ENCODE measurements around the gene PTPRN2. TPM values are rescaled to one million over a fixed set of nuclear protein-coding genes. Genes with fewer than 3 reads are reported as not detected.

PTPRN2 gene
- total and polyA plus RNA-seq, 9 of the 15 experiments (the other 6 are each of a cell fraction or from before 2014, with no cell fraction given), result not detected

DNA sequence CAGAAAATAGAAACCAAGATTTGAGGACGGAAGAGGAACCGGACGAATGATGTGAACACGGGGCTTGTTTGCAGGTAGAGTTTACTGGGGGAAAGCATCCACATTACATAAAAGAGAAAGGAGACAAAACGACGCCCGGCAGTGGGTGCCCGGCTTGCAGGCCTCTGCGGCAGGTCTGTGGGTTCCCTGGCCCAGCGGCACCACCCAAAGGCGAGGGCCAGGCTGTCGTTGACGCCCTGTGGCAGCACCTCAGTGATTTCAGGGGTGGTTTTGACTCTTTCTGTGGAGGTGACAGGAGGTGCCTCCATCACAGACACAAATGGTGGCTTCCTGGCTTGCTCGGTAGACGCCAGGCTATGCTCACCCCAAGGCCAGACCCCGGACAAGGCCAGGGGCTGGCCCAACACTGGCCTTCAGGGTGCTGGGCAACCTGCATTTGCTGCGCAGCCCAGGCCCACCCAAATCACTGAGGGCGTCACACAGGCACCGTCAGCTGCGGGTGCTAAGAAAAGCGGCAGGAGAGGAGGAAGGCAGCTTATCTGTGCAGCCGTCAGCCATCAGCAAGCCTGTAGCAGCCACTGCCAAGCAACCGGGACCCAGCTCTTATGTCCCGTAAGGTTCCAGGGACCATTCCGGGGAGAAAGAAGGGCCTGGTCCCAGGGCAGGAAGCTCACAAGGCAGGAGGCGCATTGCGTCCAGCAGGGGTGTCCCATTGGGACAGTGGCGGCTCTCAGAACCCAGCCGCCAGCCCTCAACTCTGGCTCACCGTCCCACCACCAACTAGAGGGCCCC lies 230.3 kb downstream of the PTPRN2 start:
- Histone ChIP-seq H3K9me1 (ENCODE audit: control insufficient read depth, insufficient read depth, low read length) (no peaks in the 10 kb centered on the region), H3K4me3 (no peak overlapping the region), H3K9me3 (replicated peaks; ENCODE audit: control insufficient read depth, insufficient read depth, low read depth, low read length) (no peaks in the 10 kb centered on the region), H3K27me3 (ENCODE audit: control insufficient read depth in 2 of 2, insufficient read depth in 2 of 2, low read length in 2 of 2) (peaks cover 2 to 44% of the 10 kb centered on the region in 2 experiments; a peak in 3 of 5 replicates), H3K36me3 (ENCODE audit: control insufficient read depth, insufficient read depth, low read length) (no peaks in the 10 kb centered on the region), H3K4me2 (ENCODE audit: insufficient read depth, low read length) (no peak overlapping the region), H3K9ac (ENCODE audit: insufficient read depth in 1 of 2, low read depth in 2 of 2, low read length in 2 of 2) (no peak overlapping the region), H2AFZ (ENCODE audit: low read depth, low read length) (no peak overlapping the region), H3K79me2 (ENCODE audit: control insufficient read depth, insufficient read depth, low read length) (no peaks in the 10 kb centered on the region), H3K27ac (ENCODE audit: extremely low read depth, low read depth, low read length) (no peak overlapping the region), H4K20me1 (replicated peaks; ENCODE audit: control insufficient read depth, insufficient read depth, low read length) (no peaks in the 10 kb centered on the region), H3K4me1 (replicated peaks in 1 of 2; ENCODE audit: control insufficient read depth in 2 of 2, insufficient read depth in 2 of 2, low read length in 2 of 2) (no peaks in the 10 kb centered on the region)
- TF ChIP-seq TBP (optimal IDR thresholded peaks at IDR 0.05; ENCODE audit: low read depth, low read length), result no peak
- TF ChIP-seq ARNT (IDR thresholded peaks at IDR 0.05), result no peak
- TF ChIP-seq, protein P1, sequence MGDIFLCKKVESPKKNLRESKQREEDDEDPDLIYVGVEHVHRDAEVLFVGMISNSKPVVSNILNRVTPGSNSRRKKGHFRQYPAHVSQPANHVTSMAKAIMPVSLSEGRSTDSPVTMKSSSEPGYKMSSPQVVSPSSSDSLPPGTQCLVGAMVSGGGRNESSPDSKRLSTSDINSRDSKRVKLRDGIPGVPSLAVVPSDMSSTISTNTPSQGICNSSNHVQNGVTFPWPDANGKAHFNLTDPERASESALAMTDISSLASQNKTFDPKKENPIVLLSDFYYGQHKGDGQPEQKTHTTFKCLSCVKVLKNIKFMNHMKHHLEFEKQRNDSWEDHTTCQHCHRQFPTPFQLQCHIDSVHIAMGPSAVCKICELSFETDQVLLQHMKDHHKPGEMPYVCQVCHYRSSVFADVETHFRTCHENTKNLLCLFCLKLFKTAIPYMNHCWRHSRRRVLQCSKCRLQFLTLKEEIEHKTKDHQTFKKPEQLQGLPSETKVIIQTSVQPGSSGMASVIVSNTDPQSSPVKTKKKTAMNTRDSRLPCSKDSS (IDR thresholded peaks at IDR 0.05; ENCODE audit: low read depth, partially characterized antibody), result no peak
- TF ChIP-seq RBM39 (optimal IDR thresholded peaks at IDR 0.05; ENCODE audit: low read depth, low read length), result no peak
- TF ChIP-seq KLF13 (tag; IDR thresholded peaks at IDR 0.05; ENCODE audit: borderline replicate concordance, low read depth), result no peak
- TF ChIP-seq EHMT2 (IDR thresholded peaks at IDR 0.05), result no peak
- intact Hi-C loops (cut with micrococcal nuclease) (loop anchor here (10.0 kb wide), 1 partner anchor 923 kb away; no protein-coding TSS in a partner anchor), in situ Hi-C loops (cut with MboI) (no loop called here)
- no peak for DNase-seq (ENCODE audit: extremely low read depth in 1 of 4, low spot score in 3 of 4)
- 1% methylated on average over 30 of the region's 30 CpGs for WGBS (ENCODE audit: insufficient coverage, low coverage, missing lambda C conversion rate)
- BruUV-seq (replicated peaks), result no TSS peak
- CTCF ChIA-PET (ENCODE audit: low intra/inter-chr PET ratio), result no interaction called here
- no peak for FAIRE-seq
- POLR2A ChIA-PET, result interaction anchor here (0.6 to 0.7 kb wide), 2 partner anchors 307 to 886 kb away, joined by 3 read pairs; no protein-coding TSS in a partner anchor
- ATAC-seq, result no peak
